MCF 10A (cell line): ENCODE results near the gene OR5D14. TPM values are rescaled to one million over a fixed set of nuclear protein-coding genes. Genes with fewer than 3 reads are reported as not detected.

Experiments used
- BruUV-seq: library from RNA; stranded (reverse); fragments of 400-500 nt; replicated peaks from 2 replicates; lab custom pipeline; 2021; lab: Mats Ljungman, UMichigan
- CTCF ChIA-PET: fragments of 300-600 bp; sonication (Branson Sonifier 250); formaldehyde crosslinking; extraction: SDS; loops from one replicate; lab custom pipeline; 2021; ENCODE audit warnings: antibody characterized with exemption, inconsistent platforms; lab: Yijun Ruan, JAX
- POLR2A ChIA-PET: fragments of 300-600, 350-650 bp; sonication (Branson Sonifier 250); formaldehyde crosslinking; extraction: SDS; loops from one replicate; lab custom pipeline; 2020; ENCODE audit warnings: antibody characterized with exemption, inconsistent platforms; lab: Yijun Ruan, JAX
- DNase-seq: peaks from one replicate; pipeline ENCODE4 v3.0.0-alpha.2; 2018; ENCODE audit not compliant: unreplicated experiment
- H3K27ac Mint-ChIP-seq: one replicate; pipeline ENCODE4 v1.8.0; 2022; ENCODE audit warnings: mild to moderate bottlenecking, low read depth, mixed read lengths; ENCODE audit not compliant: unreplicated experiment
- H3K27me3 Mint-ChIP-seq: one replicate; pipeline ENCODE4 v1.8.0; 2022; ENCODE audit warnings: mixed read lengths; ENCODE audit not compliant: insufficient read depth, unreplicated experiment
- H3K36me3 Mint-ChIP-seq: one replicate; pipeline ENCODE4 v1.8.0; 2022; ENCODE audit warnings: mild to moderate bottlenecking, moderate library complexity, mixed read lengths; ENCODE audit not compliant: insufficient read depth, unreplicated experiment
- H3K4me1 Mint-ChIP-seq: one replicate; pipeline ENCODE4 v1.8.0; 2022; ENCODE audit warnings: mixed read lengths; ENCODE audit not compliant: insufficient read depth, unreplicated experiment
- H3K4me3 Mint-ChIP-seq: one replicate; pipeline ENCODE4 v1.8.0; 2022; ENCODE audit warnings: mild to moderate bottlenecking, moderate library complexity, mixed read lengths; ENCODE audit not compliant: unreplicated experiment
- H3K9me3 Mint-ChIP-seq: one replicate; pipeline ENCODE4 v1.8.0; 2022; ENCODE audit warnings: mixed read lengths; ENCODE audit not compliant: unreplicated experiment
- CTCF ChIP-seq: fragments of 200-600 bp; IDR thresholded peaks from one replicate; pipeline ENCODE4 v1.8.0; 2022; ENCODE audit warnings: antibody characterized with exemption, mild to moderate bottlenecking; ENCODE audit not compliant: unreplicated experiment
- intact Hi-C: fragments of 100-400 bp; cut with micrococcal nuclease; formaldehyde crosslinking; loops from 2 replicates; pipeline ENCODE4 v1.14.1; 2022
- total RNA-seq: library from RNA; stranded (reverse); gene quantifications from 2 replicates; pipeline ENCODE4 v1.2.3, GENCODE V29; 2022

OR5D14 gene
- total RNA-seq, 1 experiment from 2014 or later = not detected

GRCh38 chr11:55806248-55806647, 10.9 kb downstream of the OR5D14 start:
- Mint-ChIP-seq H3K27ac (no peak overlapping the region), H3K4me1 (no peaks in the 10 kb centered on the region), H3K4me3 (no peak overlapping the region), H3K27me3 (no peaks in the 10 kb centered on the region), H3K36me3 (no peaks in the 10 kb centered on the region), H3K9me3 (peaks cover 35% of the 10 kb centered on the region)
- no peak for DNase-seq
- intact Hi-C loops = no loop called here
- TF ChIP-seq CTCF = no peak
- CTCF ChIA-PET = no interaction called here
- POLR2A ChIA-PET = no interaction called here
- BruUV-seq = no TSS peak

GRCh38 chr11:55811067-55811466, 15.7 kb downstream of the OR5D14 start, which contains the start of gene OR5L1:
OR5L1 (plus strand) TSS chr11:55811367; CDS start chr11:55811467, 100 bp downstream.
- H3K27ac Mint-ChIP-seq = no peak within 1 kb of the TSS
- POLR2A ChIA-PET = no interaction called here

GRCh38 chr11:55819330-55819729, 24.0 kb downstream of the OR5D14 start, which contains the start of gene OR5D18:
OR5D18 (plus strand) TSS chr11:55819630; CDS start chr11:55819630, 0 bp downstream.
- intact Hi-C loops = no loop called here
- BruUV-seq = no TSS peak

More at GRCh38 chr11:55811067-55811466, 15.7 kb downstream of the OR5D14 start, which contains the start of gene OR5L1:
- Mint-ChIP-seq H3K4me3 (no peak within 1 kb of the TSS), H3K4me1 (no peaks in the 10 kb centered on the region), H3K36me3 (no peaks in the 10 kb centered on the region), H3K27me3 (no peaks in the 10 kb centered on the region), H3K9me3 (peaks cover 26% of the 10 kb centered on the region)
- no TSS peak for BruUV-seq
- no peak for DNase-seq
- no peak for TF ChIP-seq CTCF
- CTCF ChIA-PET = no interaction called here
- intact Hi-C loops = no loop called here

GRCh38 chr11:55826919-55827318, 31.6 kb downstream of the OR5D14 start, which contains the start of gene OR5L2:
OR5L2 (plus strand) TSS chr11:55827219; CDS start chr11:55827219, 0 bp downstream.
- H3K4me1 Mint-ChIP-seq = no peaks in the 10 kb centered on the region
- H3K27me3 Mint-ChIP-seq = no peaks in the 10 kb centered on the region
- ChIA-PET POLR2A (interaction anchor here (1.0 kb wide), 1 partner anchor 9 kb away, joined by 3 read pairs; no protein-coding TSS in a partner anchor), CTCF (no interaction called here)
- H3K27ac Mint-ChIP-seq = no peak within 1 kb of the TSS
- H3K4me3 Mint-ChIP-seq = no peak within 1 kb of the TSS
- TF ChIP-seq CTCF = no peak
- intact Hi-C loops = no loop called here
- H3K36me3 Mint-ChIP-seq = no peaks in the 10 kb centered on the region
- DNase-seq = no peak
- H3K9me3 Mint-ChIP-seq = peaks cover 20% of the 10 kb centered on the region
- BruUV-seq = no TSS peak

More at GRCh38 chr11:55819330-55819729, 24.0 kb downstream of the OR5D14 start, which contains the start of gene OR5D18:
- Mint-ChIP-seq H3K4me1 (no peaks in the 10 kb centered on the region), H3K27ac (no peak within 1 kb of the TSS), H3K4me3 (no peak within 1 kb of the TSS), H3K9me3 (peaks cover 33% of the 10 kb centered on the region), H3K36me3 (no peaks in the 10 kb centered on the region), H3K27me3 (no peaks in the 10 kb centered on the region)
- ChIA-PET POLR2A (no interaction called here), CTCF (no interaction called here)
- no peak for DNase-seq
- no peak for TF ChIP-seq CTCF
